HepG2 (cell line): ENCODE results near the gene COL4A6.

ENCODE experiments used
- ADNP ChIP-seq: sonication (generic); formaldehyde crosslinking; IDR thresholded peaks from 2 replicates; pipeline ENCODE4 v1.4.0; 2020; ENCODE audit warnings: missing genetic modification reagents
- HOXA7 ChIP-seq: sonication (generic); formaldehyde crosslinking; IDR thresholded peaks from 2 replicates; pipeline ENCODE4 v1.8.1; 2022; ENCODE audit warnings: mild to moderate bottlenecking, missing genetic modification reagents, moderate library complexity
- POLR2AphosphoS5 ChIP-seq: IDR thresholded peaks from 2 replicates; pipeline ENCODE4 v1.6.1; 2012; ENCODE audit warnings: low read depth, low read length
- RBM39 ChIP-seq: fragments of 200-400 bp; formaldehyde crosslinking; IDR thresholded peaks from one replicate; pipeline ENCODE4 v1.6.1; 2018; ENCODE audit warnings: antibody characterized with exemption, mild to moderate bottlenecking, low read depth, low read length; ENCODE audit not compliant: poor library complexity, severe bottlenecking
- ZNF282 ChIP-seq: fragments of 450-650 bp; IDR thresholded peaks from 2 replicates; pipeline ENCODE4 v1.6.1; 2018; ENCODE audit not compliant: partially characterized antibody

GRCh38 chrX:108168961-108169740 is 269.1 kb downstream of the COL4A6 start:
- TF ChIP-seq RBM39, result no peak
- no peak for TF ChIP-seq HOXA7 (CRISPR knock-in tag)
- no peak for TF ChIP-seq POLR2AphosphoS5
- TF ChIP-seq ADNP (CRISPR knock-in tag), result no peak
- no peak for TF ChIP-seq ZNF282
